ENCODE results near the gene FAM72A.

GRCh38 chr1:206143537-206144172 is 59.0 kb downstream of the FAM72A start:
- TF ChIP-seq ZNF362 (tag by site-specific recombination; IDR thresholded peaks at IDR 0.05) (no peak), CTCF (tag by site-specific recombination; IDR thresholded peaks at IDR 0.05) (no peak), ZNF501 (tag by site-specific recombination; IDR thresholded peaks at IDR 0.05) (no peak), ZNF792 (tag by site-specific recombination; IDR thresholded peaks at IDR 0.05) (no peak), ZNF223 (tag by site-specific recombination; IDR thresholded peaks at IDR 0.05) (no peak), ZNF394 (tag by site-specific recombination; IDR thresholded peaks at IDR 0.05; ENCODE audit: borderline replicate concordance) (no peak), ZFP41 (tag by site-specific recombination; IDR thresholded peaks at IDR 0.05; ENCODE audit: borderline replicate concordance) (no peak), YY1 (tag by site-specific recombination; IDR thresholded peaks at IDR 0.05) (no peak), ZNF140 (tag by site-specific recombination; IDR thresholded peaks at IDR 0.05) (no peak), ZBTB17 (tag by site-specific recombination; IDR thresholded peaks at IDR 0.05) (no peak), REPIN1 (tag by site-specific recombination; IDR thresholded peaks at IDR 0.05; ENCODE audit: low read depth) (no peak), ZNF785 (tag by site-specific recombination; IDR thresholded peaks at IDR 0.05) (no peak)

Data from HEK293 (cell line).